GM19468 (cell line): ENCODE measurements around the gene SLC44A4.
"Not testable (repeated sequence)": the region's sequence is repeated elsewhere in the genome, so short reads cannot be mapped to it uniquely, and the experiment has no call there.

ENCODE experiments used
- ATAC-seq: cut with Tn5 transposase; IDR thresholded peaks from one replicate; pipeline ENCODE4 v1.9.1; 2021; ENCODE audit warnings: mild to moderate bottlenecking, moderate library complexity, moderate number of reproducible peaks; ENCODE audit not compliant: unreplicated experiment; ENCODE audit errors: extremely low read depth

The SLC44A4 gene

GRCh38 chr6:31862344-31863235, 16.2 kb downstream of the SLC44A4 start, which contains the start of gene NEU1:
TSS of gene NEU1 (minus strand) at chr6:31862821. CDS start at chr6:31862776, 45 bp downstream.
- peak; percentile 89 for ATAC-seq

- no peak for ATAC-seq
Observed at GRCh38 chr6:31861919-31862343, 16.9 kb downstream of the SLC44A4 start.

GRCh38 chr6:31861150-31861549, 17.6 kb downstream of the SLC44A4 start:
- no peak for ATAC-seq

- no peak for ATAC-seq
Observed at GRCh38 chr6:31860349-31860748, 18.4 kb downstream of the SLC44A4 start.

- ATAC-seq = no peak
Observed at GRCh38 chr6:31859923-31860322, 18.9 kb downstream of the SLC44A4 start.

GRCh38 chr6:31858707-31859106, 20.1 kb downstream of the SLC44A4 start:
- no peak for ATAC-seq

GRCh38 chr6:31857774-31858173, 21.0 kb downstream of the SLC44A4 start:
- not testable (repeated sequence) for ATAC-seq

GRCh38 chr6:31851980-31852718, 26.6 kb downstream of the SLC44A4 start:
- not testable (repeated sequence) for ATAC-seq

GRCh38 chr6:31851485-31851832, 27.3 kb downstream of the SLC44A4 start:
- no peak for ATAC-seq

- ATAC-seq = no peak
Observed at GRCh38 chr6:31850765-31851484, 27.9 kb downstream of the SLC44A4 start.

- no peak for ATAC-seq
Observed at GRCh38 chr6:31847276-31847978, 31.4 kb downstream of the SLC44A4 start.

GRCh38 chr6:31844507-31844906, 34.3 kb downstream of the SLC44A4 start:
- no peak for ATAC-seq

GRCh38 chr6:31842053-31842452, 36.7 kb downstream of the SLC44A4 start:
- ATAC-seq = no peak

GRCh38 chr6:31839779-31840126, 39.0 kb downstream of the SLC44A4 start:
- ATAC-seq = not testable (repeated sequence)

- no peak for ATAC-seq
Observed at GRCh38 chr6:31838968-31839367, 39.8 kb downstream of the SLC44A4 start.

- ATAC-seq = not testable (repeated sequence)
Observed at GRCh38 chr6:31838114-31838553, 40.7 kb downstream of the SLC44A4 start.

GRCh38 chr6:31837369-31838113, 41.3 kb downstream of the SLC44A4 start:
- ATAC-seq = no peak

- ATAC-seq = no peak
Observed at GRCh38 chr6:31836474-31837368, 42.1 kb downstream of the SLC44A4 start.
